Sigmoid colon (tissue), 4 donors: ENCODE data around the gene PGA4.

Source experiments
- CTCF ChIP-seq, 4 experiments: fragments of 450-650 bp in 3 of 4; fragments of 200-600 bp in 1 of 4; IDR thresholded peaks; one replicate each; pipeline ENCODE4 v1.5.1; 2016 to 2019; ENCODE audit warnings: antibody characterized with exemption in 4 of 4, mild to moderate bottlenecking in 3 of 4, moderate library complexity in 2 of 4
- POLR2A ChIP-seq, 2 donors: fragments of 450-650 bp; IDR thresholded peaks; one replicate each; pipeline ENCODE4 v1.6.1; 2016; ENCODE audit warnings: antibody characterized with exemption in 2 of 2, mild to moderate bottlenecking in 2 of 2, moderate library complexity in 2 of 2
- POLR2AphosphoS5 ChIP-seq, 4 donors: sonication (generic); formaldehyde crosslinking; IDR thresholded peaks; one replicate each; pipeline ENCODE4 v1.6.1; 2017; ENCODE audit warnings: antibody characterized with exemption in 4 of 4

GRCh38 chr11:61273178-61274078 is 51.3 kb downstream of the PGA4 start:
- TF ChIP-seq POLR2AphosphoS5 (IDR thresholded peaks at IDR 0.05) (no peak), CTCF (IDR thresholded peaks at IDR 0.05) (no peak), POLR2A (IDR thresholded peaks at IDR 0.05) (no peak)
